Activated CD4-positive, alpha-beta T cell treated with anti-CD3 and anti-CD28 coated beads, Interleukin-2, amount 50 U/mL, for 48 hours (primary cell): ENCODE results near the gene CTU2.
A peak's percentile ranks its signal among the peaks of the same experiment; 100 is the strongest.

Experiments used
- DNase-seq, 2 experiments: peaks; one replicate each; pipeline ENCODE4 v3.0.0-alpha.2; 2020

CTU2 gene

DNA sequence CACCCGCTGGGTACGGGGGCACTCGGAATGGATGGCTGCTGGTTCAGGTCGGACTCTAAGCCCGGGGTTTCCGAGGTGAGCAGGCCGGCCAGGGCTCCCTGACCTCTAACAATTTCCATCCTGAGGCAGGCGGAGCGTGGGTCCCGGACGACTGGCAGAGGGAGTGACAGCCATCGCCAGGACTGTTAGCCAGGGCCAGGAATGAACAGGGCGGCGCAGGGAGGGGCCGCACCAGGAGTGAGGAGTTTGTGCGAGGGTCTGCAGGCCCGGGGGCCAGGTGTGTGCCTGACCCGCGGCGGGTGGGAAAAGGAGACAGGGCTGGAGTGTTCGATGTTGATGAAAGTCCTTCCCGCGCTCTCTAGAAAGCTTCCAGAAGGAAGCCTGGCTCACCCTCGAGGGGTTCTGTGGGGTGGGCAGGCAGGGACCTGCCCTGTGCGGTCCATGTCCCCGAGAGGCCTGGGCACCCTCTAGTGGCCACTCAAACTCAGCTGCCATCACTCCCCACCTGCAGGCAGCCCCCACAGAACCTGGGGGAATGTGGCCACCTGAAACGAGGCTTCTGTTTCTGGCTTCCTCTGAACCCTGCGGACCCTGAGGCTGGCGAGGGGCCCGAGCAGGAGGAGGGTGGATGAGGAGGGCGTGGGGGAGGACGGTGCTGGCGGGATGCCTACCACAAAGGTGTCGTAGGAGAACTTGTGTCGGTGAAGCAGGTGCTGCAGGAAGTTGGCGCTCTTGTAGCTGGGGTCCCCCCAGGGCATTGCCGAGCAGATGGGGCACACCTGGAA, 8.3 kb upstream of the CTU2 start:
- peak in 1 of 2 experiments; percentile 26 for DNase-seq

DNA sequence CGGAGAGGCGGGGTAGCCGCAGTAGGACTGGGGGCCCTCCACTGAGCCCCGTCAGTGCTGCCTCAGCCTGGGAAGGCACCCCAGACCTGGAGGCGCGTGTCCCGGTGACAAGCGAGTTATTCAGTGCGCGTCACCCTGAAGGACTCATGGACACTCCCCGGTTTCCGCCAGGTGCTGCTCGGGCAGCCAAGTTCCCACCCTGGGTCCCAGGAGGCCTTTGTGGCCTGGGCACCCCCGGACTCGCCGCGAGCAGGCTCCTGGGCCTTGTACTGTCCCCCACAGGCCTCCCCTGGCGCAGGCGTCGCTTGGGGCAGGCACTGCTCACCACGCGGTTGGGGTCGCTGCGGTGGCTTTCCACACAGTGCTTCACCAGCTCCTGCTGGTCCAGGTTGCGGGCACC, 7.7 kb upstream of the CTU2 start:
- DNase-seq = no peak

DNA sequence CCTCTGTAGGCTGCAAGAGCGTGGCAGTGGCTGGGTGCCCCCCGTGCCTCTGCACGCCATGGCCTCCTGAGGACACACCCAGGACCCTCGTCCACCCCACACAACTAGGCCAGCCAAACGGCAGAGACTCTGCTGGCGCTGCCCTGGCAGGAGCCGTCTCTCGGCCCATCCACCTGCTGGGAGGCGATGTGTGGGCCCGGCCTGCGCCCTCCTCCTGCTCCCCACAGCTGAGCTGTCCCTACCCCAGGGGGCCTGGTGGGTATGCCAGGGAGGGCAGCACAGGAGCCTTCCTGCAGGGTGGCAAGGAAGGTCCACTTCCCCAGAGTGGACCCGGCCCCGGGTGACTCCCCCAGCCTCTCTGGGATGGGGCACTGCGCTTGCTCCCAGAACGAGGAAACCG, 7.1 kb upstream of the CTU2 start:
- DNase-seq = no peak

DNA sequence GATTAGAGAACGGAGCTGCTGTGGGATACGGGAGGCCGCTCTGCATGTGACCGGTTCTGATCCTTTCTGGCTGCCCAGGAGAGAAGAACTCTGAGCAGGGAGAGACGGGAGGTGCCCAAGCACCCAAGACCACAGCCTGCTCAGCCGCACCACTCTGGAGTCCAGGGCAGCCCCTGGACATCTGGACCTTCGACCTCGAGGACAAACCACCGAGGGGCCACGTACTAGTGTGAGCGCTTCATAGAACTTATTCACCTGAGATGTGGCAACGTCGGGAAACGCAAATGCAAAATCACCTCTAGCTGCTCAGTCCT, 6.0 kb upstream of the CTU2 start:
- no peak for DNase-seq

DNA sequence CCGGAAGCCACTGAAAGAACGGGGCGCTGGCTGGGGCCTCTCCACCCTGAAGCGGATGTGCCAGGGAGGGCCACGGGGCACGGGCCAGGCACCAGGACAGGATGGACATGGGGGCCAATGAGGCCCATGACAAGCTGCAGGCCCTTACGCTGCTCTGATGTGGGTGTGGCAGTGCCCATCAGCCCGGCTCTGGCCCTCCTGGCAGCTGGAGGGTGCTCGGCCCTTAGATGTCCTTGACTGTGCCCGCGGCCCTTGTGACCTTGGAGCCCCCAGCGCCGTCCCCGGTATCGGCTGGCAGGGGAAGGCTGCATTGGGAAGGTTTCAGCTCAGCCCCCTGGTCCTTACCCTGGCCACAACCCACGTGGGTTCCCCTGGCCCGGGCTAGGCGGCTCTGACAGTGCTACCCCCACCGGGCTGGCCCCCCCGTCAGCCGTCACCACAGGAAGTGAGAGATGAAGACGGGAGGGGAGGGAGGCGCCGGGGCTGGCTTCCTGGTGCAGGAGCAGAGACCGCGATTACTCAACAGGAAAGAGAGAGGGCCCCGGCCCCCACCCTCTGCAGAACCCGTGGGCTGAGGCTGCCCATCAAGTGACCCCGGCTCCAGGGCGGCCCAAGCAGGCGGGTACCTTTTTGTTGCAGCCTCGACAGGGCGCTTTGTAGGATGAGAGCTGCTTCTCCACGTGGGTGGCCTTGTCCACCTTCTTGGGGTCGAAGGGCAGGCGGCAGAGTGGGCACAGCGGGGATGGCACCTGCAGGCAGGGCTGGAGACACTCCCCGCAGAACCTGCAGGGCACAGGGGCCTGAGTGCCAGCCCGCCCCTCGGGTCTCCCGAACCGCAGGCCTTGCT, 5.4 kb upstream of the CTU2 start:
- peak; percentile 95 for DNase-seq

DNA sequence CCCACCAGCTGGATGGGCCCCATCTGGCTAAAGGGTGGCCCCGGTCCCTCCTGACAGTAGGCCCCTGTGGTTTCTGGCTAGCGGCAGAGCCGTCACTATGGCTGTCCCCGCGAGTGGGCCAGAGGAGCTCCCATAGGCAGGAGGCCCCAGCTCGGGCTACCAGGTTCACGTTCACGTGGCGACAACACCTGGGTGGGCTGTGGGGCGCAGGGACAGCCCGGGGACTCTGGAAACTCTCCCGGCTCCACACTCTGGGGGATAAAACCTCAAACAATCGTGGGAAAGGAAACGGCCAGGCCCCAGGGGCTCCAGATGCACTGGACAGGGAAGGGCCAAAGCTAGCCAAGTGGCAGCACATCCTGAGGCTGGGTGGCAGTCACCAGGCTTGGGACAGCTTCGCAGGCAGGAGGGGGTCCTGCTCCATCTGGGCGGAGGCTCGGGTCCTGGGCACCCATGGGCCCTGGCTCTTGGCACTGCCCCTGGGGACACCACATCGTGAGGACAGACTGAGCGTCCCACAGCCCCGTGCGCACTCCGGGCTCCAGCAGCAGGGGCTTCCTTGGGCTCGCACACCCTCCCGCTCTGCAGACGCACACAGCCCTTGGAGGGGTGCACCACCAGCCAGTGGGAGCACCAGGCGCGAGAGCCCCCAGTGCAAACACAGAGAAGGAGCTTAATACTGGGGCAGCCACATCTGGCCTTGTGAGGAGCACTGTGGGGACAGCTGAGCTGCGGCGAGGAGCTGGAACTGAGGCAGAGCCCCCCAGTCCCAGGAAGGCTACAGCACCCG, 4.5 kb upstream of the CTU2 start:
- DNase-seq = peak; percentile 17 to 40

DNA sequence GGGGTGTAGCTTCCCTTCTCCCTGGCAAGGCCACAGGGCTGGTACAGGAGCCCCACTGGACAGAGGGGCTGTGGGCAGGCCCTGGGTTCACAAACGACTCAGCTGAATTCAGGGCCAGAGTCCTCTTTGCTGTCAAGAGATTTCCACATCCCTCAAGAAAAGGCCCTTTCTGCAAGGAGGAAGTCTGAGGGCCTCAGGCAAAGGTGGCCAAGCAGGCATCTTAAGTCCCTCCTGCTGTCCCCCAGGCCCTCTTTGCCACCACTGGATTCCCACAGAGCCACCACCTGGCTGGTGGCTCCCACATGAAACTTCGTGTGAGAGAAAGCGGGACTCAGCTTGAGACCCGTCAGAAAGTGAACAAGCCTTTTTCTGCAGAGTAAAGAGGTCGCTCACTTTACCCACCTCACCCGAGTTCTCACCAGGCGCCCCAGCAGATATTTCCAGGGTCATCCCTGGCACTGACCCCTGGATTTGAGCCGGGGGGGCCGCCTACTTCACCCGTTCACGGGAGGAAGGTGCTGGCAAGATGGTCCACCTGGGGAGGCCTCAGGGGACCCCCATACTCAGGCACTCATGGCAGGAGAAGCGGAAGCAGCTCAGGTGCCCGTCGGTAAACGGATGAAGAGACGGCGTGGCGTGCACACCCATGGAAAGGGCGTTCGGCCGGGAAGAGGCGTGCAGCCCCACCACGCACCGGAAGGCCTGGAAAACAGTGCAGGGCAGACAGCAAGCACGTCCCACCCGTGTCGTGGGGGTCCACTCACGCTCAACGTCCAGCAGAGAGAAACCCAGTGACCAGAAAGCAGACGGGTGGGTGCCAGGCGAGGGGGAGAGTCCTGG, 3.7 kb upstream of the CTU2 start:
- DNase-seq = peak; percentile 36 to 48

DNA sequence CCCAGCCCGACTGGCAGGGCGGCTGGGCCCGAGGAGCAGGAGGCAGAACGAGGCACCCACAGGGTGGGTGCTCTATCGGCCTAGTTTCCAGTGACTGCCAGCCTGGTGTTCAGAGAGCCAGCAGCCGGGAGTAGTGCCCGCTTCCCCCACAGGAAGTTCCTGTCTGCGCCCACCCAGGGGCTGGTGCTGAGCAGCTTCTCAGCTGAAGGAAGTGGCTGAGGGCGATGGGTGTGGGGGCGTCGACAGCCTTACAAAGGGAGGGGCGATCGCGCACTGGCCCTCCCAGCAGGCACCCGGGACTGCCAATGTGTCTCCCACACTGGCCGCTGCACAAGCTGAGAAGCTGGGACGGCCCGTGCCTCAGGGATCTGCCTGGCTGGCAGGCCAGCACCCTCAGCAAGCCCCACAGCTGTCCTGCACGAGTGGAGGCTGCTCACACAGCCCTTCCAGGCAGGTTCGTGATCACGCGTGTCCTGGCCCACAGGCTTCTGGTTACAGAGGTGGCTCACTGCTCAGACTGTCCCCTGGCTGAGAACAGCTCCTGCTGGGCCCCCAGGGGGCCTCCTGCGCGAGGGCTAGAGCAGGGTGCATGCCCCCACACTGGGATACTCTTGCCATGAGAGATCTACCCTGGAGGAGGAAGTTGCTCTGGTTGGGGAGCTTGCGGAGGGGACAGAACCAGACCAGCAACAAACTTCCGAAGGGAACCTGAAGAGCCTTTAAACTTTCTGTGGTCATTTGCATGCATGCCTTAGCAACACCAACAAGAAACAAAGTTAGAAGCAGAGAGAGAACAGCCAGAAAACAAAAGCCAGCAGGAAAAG, 2.6 kb upstream of the CTU2 start:
- peak; percentile 78 to 80 for DNase-seq

DNA sequence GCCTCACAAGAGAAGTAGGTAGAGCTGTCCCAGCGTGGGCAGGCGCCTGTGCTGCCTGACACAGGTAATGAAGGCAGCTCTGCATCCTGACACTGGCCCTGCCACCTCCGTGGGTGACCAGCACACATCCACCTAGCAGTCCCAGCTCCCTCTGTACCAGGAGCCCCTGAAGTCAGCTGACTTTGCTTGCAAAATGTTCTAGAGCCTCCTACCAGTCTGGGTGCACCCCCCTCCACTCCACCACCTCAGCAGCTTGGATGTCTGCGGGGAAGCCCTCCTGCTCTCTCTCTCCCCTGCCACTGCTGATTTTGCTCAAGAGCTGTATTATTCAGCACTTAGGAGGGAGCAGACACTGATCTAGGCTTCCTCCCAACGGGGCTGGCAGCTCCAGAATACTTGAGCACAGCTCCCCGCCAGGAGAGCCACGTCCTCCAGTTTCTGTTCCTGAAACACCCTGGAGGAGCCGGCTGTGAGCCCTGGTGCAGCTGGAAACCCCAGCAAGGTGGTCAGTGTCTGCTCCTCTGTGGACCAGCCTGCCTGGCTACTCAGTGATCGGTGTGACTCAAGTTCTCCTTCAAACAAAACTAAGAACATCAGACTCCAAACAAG, 1.1 kb upstream of the CTU2 start:
- peak; percentile 18 to 32 for DNase-seq

DNA sequence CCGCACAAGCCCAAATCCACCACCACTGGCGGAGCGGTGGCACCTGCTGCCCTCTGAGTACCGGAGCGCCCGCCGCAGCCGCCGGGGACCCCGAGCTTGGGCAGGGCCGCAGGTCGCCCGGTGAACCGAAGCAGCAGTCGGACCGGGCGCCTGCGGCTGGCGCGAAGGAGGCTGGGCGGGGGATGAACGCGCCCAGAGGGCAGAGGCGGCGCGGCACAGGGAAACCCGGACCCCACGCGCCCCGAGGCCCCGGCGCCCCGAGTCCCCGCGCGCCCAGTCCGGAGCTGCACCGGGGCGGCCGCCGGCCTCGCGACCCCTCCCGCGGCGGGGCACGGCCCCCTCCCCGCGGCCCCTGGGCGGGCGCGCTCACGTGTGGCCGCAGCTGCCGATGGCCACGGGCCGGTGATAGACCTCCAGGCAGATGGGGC, 488 bp upstream of the CTU2 start:
- DNase-seq = peak; percentile 25 to 37

DNA sequence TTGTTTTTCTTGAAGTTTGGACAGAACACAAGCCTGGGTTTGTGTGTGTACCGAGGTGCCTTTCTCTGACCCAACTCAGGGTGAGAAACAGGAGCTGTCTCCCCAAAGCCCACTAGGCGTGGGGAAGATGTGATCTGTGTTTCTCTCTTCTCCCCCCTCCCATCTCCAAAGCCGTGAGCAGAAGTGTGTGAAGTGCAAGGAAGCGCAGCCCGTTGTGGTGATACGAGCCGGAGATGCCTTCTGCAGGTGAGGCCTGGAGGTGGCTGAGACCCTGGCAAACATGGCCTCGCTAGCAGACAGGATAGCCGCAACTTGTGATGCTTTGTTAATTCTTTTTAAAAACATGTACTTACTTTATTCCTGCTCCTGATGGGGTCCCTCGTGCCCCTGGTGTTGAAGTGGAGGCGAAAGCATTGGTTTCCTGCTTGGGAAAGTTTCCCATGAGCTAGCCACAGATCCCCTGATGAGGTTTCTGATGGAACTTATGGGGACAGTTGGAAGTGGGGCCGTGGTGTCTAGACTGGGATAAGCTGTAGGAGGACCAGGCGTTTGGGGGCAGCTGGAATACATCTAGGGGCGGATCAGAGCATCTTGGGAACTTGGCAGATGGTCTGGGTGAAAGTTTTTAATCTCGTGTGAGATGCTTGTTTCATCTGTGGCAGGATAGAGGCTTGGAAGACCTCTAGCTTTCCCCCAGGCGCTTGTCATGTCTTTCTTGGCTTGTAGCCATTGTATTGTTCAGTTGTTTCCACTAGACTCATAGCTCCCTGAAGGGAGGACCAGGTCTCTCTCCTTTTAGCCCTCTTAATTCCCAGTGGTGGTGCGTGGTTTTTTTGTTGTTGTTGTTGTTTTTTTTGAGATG, 893 bp downstream of the CTU2 start:
- DNase-seq = no peak

DNA sequence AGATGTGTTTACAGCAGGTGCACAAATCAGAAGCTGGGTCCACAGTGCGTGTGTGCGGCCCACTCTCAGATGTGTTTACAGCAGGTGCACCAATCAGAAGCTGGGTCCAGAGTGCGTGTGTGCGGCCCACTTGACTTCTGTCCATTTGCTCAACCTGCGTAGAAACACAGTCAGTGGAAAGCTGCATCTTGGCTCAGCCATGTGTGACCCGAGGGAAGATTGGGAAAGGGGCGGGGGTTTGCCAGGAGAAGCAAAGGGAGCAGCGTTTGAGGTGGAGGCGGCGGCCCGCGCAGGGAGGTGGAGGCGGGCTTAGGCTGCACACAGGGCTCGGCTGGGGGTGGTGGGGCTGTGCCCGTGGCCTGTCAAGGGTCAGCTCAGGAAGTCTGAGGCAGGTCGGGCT, 4.3 kb downstream of the CTU2 start:
- no peak for DNase-seq

DNA sequence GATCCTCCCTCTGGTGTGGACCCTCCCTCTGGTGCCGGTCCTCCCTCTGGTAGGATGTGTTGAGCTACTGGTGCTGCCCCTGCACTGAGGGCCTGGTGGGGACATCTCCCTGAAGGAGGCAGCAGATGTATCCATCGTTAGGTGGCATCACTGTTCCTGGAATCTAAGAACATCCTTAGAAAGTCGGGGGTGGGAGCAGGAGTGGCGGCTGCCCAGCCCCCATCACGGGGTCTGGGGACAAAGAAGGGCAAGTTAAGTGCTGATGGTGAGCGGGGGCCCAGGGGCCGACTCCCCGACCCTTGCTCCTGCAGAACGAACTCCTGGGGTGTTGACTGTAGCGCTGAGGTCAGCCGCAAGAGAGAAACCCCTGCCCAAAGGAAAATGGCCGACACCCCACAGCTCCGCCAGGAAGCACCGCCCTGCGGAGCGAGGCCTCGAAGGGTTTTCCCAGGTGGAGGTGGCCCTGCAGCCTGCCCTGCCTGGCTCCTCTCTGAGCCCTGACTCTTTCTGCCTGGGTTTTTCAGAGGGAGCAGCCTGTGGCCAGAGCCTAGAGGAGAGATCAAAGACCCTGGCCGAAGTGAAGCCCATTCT, 5.5 kb downstream of the CTU2 start:
- DNase-seq = no peak

DNA sequence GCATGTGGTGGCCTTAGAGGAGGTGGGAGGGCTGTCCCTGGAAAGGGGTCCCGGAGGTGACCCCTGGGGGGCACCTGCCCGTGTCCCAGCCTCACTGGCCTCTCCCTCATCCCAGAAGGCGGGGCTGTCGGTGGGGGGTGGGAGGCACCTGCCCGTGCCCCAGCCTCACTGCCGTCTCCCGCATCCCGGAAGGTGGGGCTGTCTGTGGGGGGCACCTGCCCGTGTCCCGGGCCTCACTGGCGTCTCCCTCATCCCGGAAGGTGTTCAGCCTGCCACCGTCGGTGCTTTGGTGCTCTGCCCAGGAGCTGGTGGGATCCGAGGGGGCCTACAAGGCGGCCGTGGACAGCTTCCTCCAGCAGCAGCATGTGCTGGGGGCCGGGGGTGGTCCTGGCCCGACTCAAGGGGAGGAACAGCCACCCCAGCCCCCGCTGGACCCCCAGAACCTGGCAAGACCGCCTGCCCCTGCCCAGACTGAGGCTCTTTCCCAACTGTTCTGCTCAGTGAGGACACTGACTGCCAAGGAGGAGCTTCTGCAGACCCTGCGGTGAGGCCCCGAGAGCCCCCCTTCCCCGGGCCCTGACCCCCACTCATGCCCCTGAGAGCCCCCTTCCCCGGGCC, 6.2 kb downstream of the CTU2 start:
- no peak for DNase-seq

DNA sequence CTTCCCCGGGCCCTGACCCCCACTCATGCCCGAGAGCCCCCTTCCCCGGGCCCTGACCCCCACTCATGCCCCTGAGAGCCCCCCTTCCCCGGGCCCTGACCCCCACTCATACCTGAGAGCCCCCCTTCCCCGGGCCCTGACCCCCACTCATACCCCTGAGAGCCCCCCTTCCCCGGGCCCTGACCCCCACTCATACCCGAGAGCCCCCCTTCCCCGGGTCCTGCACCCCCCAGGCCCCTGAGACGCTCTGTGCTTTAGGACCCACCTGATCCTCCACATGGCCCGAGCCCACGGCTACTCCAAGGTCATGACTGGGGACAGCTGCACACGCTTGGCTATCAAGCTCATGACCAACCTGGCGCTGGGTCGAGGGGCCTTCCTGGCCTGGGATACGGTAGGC, 6.8 kb downstream of the CTU2 start:
- no peak for DNase-seq

DNA sequence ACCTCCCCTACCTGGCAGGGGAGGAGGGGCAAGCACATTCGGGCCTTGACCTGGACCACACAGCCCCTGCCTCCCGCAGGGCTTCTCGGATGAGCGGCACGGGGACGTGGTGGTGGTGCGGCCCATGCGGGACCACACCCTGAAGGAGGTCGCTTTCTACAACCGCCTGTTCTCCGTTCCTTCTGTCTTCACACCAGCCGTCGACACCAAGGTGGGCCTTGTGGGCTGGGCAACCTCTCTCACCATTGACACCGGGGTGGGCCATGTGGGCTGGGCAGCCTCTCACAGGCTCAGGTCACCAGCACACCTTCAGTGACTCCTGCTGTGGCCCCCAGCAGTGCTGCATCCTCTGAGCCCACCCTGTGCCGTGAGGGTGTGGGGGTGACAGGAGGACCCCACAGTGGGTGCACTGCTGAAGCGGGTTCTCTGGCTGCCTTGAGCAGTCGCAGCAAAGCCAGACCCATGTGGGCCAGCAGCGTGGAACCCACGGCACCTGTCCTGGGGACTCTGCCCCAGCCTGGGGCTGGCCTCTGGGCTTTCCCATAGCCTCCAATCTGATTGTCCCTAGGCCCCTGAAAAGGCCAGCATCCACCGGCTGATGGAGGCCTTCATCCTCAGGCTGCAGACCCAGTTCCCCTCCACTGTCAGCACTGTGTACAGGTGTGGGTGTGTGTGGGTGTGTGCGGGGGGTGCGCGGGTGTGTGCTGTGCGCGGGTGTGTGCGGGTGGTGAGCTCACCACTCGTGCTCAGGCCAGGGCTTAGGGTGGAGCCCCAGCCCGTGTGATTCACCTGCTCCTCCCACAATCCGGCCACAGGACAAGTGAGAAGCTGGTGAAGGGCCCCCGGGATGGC, 7.5 kb downstream of the CTU2 start:
- no peak for DNase-seq

DNA sequence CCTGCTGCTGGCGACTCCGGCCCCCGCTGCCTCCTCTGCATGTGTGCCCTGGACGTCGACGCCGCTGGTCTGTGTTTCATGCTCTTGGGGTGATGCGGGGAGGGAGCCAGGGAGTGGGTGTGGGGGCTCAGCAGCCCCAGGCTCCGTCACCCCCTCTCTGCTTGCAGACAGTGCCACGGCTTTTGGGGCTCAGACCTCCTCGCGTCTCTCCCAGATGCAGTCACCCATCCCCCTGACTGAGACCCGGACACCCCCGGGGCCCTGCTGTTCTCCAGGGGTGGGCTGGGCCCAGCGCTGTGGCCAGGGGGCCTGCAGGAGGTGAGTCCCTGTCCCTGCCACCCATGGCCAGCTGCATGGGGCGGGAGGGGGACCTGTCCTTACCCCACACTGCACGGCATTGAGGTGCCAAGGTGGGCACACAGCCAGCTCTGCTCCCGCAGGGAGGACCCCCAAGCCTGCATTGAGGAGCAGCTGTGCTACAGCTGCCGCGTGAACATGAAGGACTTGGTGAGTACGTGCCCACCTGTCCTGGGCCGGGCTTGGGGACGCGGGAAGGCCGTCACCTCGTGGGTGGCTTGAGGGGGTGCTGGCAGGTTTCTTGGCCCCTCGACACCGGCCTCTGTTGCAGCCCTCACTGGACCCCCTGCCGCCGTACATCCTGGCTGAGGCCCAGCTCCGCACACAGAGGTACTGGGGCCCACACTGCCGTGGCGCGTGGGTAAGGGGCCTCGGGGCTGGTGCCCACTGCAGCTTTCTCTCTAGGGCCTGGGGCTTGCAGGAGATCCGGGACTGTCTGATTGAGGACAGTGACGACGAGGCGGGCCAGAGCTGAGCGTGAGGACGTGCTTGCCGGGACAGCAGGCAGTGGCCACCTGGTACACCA, 8.4 kb downstream of the CTU2 start:
- DNase-seq = no peak
